GM19397 (cell line): ENCODE data around the gene MTIF3.
"Not testable (repeated sequence)": the region's sequence is repeated elsewhere in the genome, so short reads cannot be mapped to it uniquely, and the experiment has no call there.

Experiments used
- ATAC-seq: cut with Tn5 transposase; IDR thresholded peaks from one replicate; pipeline ENCODE4 v1.9.1; 2021; ENCODE audit warnings: mild to moderate bottlenecking, moderate library complexity; ENCODE audit not compliant: unreplicated experiment

MTIF3 gene

DNA sequence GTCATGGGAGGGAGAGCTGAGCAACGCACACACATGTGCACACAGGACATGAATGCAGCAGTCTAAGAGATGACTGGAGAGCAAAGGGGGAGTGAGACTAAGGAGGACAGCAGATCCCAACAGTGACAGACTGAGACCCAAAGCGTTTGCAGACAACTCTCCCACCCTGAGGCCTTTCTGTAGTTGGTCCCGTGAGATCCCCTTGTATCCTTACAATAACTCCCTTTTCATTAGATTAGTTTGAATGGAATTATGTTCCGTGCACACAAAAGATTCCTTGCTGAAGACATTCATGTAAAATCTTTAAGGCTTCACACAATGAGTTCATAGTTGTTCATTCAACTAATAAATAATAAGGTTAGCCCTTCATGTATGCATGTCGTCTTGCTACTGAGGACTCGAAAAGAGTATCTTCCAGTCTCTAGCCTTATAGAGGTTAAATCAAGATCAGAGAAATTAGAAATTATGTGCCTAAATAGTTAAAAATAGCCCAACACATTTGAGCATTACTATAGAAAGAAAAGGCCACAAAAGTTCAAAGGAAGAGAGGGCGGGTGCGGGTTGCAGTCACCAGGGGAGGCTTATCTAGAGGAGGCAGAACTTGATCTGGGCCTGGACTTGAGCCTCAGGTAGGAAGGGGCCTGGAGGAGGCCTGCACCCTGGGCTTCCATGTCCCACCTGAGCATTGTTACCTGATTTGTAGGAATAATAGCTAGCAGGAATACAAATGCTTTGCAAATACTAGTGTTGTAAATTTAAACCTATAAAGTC lies 29.1 kb downstream of the MTIF3 start:
- no peak for ATAC-seq

DNA sequence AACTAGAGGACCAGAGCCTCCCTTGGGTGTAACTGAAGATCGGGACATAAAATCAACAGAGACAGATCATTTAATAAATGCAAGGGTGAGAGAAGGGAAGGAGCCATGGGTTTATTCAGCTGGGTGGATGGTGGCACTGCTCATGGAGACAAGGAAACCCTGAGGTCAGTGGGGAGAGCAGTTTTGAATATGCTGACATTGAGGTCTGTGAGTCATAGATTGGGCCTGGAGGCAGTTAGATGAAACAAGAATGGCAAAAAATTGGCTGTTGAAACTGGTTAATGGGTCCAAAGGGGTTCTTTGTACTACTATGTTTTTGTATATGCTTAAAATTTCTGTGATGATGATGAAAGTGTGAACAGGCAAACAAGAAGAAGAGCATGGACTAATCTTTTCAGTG lies 31.0 kb downstream of the MTIF3 start:
- ATAC-seq = no peak

DNA sequence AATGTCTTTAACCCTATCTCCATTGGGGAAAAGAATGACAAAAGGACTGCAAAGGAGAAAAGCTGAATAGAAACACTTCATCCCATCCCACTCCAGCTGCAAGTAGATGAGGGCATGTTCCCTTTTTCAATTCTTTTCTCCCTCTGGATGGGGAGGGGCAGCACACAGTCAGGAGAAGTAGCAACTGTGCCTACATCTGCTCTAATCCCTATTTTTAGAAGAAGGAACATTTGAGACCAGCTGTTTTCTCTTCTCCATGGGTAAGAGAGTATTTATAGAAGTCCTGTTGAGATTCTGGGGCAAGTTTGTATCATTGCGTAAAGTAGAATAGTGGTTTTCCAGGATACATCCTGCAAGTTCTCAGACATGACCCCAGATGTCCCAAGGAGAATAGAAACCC lies 35.2 kb downstream of the MTIF3 start:
- no peak for ATAC-seq

DNA sequence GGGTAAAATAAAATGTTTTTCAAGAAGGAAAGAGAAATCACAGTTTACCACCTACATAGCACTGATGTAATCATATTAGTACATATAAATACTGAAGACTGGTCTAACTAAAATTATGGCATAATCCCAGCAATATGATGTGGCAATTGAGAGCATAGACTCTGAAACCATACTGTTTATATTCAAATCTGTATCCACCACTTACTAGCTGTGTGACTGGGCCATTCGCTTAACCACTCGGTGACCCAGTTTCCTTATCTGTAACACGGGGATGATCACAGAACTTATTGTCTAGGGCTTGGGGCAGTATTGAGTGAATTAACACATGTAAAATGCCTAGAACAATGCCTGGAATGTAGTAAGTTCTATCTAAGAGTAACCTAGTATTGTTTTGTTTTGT lies 39.0 kb downstream of the MTIF3 start:
- ATAC-seq = no peak

DNA sequence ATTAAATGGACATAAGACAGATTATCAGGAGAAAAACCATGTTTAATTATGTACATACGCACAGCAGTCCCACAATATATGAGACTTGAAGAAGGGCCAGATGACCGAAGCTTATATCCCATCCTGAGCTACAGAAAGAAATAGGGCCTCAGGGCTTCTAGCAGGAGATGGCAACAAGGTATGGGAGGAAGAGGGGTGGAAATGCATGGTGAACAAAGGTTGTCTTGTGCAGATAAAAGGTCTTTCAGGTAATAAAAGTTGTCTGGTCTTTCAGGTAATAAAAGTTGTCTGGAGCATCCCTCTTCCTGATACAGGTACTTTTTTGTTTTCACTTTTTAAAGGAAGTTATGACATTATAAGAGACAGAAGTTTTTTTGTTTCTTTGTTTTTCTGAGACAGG lies 41.4 kb downstream of the MTIF3 start:
- ATAC-seq = no peak

DNA sequence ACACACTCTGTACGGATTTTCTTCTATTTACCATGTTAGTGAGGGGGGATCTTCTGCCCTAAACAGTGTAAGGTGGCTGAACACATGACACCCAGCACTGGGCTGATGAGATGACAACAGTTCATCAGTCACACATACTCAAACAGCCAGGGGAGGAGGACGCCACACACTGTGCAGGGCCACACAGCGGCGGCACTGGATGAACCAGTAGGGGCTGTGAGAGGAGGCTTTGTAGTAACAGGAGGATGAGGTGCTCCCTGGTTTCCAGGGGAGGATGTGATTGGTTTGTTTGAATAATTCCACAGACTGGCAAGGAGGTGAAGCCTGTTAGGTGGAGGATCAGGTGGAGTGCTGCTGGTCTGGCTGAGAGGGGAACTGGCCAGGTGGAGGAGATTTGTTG lies 42.3 kb downstream of the MTIF3 start:
- ATAC-seq = no peak

DNA sequence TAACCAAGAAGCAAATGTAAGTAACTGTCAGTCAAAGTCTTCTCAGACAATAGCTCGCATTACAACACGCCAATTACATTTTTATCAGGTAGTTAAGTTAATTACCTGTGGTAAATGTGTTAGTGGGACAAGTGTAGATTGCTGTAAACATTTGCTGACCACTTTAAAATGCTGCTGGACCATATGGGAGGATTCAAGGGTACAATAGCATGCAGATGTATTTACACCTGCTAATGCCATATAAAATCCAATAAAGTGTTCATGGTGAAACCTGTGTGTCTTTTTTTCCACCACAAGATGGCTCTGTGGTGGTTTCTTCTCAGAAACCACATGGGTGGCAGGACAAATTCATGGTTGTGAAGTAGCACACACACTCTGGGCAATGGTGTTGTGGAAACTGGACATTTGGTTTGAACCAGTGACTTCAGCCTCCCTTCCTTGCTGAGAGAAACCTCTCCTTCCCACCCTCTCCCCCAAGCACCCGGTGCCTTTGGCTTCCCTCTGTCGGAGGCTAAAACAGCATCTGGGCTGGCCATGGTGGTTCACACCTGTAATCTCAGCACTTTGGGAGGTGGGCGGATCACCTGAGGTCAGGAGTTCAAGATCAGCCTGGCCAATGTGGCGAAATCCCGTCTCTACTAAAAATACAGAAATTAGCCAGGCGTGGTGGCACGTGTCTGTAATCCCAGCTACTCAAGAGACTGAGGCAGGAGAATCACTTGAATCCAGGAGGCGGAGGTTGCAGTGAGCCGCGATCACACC lies 44.0 kb downstream of the MTIF3 start:
- ATAC-seq = no peak

DNA sequence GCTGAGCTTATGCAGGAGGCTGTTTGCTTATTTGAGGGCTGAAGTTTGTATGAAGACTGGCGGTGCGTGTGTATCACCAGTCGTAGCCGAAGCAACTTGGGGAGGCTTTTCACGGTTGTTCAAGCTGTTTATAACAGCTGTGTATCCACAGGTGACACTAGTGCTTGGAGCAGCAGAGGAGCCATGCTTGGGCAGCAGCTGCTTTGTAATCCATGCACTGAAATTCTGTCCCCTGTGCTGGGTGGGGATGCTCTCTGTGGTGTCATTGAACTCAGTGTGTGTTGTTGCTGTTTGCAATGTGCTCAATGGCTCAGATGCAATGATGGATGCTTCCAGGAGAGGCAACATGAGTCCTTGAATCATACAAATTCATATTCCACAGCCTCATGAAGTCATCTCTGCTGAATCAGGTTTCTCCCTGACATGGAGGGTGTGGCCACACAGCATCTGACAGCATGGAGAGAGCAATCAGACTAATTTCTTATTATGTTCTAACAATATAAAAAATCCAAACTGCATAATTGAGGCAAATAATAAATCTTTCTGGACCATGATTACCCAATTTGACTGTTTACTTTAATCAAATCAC lies 44.7 kb downstream of the MTIF3 start:
- no peak for ATAC-seq

DNA sequence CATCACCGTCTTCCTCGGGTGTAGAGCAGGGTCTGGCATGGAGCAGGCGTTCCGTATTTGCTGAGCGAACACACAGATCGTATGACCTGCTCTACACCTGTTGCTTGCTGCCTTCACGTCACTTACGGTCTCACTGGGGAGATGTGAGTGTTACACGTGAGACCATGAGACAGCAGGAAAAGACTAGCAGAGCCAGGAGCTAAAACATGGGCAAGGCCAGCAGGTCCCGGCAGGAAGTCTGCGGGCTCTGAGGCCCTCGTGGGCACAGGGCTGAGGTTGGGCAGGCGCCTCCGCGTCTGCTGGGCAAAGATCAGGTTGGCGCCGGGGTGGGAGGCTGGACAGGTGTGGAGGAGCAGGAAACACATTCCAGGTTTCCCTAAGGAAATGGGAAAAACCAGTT lies 45.7 kb downstream of the MTIF3 start:
- ATAC-seq = no peak

DNA sequence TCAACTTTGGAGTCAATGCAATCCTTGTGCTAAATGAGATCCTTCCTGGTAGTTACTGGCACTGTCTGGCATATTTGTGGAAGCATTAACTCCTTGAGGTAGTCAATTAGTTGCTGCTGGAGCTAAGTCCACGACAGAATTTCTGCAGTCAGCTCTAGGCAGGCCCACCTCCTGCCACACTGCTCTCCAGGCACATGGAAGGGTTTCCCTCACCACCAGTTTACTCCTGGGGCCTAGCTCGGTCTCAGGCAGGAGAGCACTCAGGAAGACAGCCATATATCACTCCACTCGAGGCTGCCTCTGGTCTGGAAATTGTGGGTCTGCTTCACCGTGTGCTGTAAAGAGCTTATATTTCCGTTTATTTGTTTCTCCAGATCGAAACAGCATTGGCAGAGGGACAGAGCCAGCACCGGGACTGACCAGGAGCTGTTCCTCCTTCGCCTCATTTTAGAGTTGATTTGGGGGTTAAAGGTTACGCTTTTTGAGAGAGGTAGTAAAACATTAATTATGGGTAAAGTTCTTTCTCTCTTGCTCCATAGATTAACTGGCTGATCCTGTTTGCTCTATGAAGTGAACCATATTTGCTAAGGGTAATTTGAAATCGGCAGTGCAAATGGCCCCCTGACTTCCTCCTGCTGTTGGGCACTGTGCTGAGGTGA lies 46.5 kb downstream of the MTIF3 start:
- ATAC-seq = no peak

DNA sequence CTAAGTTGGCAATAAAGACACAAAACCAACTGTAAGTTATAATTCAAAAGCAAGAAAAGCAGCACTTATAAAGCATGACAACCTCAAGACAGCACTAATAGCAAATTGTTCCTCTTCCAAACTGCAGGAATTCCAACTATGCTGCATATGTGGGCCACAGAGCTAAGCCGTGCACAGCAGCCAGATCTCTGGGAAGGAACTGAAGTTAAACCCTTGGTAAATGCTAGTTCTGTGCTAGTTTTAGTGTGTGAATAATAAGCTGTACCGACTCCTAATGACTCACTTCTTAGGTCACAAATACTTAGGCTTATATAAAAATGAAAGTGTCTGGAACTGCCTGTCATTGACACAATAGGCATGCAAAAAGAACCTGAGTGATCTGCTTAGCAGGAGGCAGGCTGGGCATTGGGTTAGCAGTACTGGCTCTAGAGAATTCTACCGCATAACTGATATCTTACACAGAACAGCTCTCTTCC lies 47.1 kb downstream of the MTIF3 start:
- no peak for ATAC-seq

DNA sequence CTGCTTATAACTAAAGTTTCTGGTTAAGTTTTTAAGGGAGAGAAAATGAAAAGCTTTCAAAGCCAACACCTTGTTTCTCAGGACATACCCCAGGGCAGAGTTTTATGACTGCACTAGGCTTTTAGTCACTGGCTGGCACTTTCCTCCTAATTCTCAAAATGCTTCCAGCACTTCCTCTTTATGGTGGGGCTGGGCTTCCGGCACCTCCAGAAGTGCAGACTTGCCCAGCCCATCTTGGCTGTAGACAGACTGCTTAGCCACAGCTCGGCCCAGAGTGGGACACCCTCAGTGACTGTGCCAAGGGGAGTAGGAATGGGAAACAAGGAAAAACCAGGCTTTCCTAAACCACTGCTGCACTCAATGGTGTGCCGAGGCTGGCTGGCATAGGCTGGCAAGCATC lies 49.2 kb downstream of the MTIF3 start:
- ATAC-seq = no peak

DNA sequence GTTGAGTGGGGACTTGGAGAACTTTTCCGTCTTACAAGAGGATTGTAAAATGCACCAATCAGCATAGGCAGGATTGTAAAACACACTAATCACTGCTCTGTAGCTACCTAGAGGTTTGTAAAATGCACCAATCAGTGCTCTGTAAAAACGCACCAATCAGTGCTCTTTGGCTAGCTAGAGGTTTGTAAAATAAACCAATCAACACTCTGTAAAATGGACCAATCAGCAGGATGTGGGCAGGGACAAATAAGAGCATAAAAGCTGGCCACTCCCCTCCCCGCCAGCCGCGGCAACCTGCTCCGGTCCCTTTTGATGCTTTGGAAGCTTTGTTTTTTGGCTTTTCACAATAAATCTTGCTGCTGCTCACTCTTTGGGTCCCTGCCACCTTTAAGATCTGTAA lies 50.0 kb downstream of the MTIF3 start:
- not testable (repeated sequence) for ATAC-seq

DNA sequence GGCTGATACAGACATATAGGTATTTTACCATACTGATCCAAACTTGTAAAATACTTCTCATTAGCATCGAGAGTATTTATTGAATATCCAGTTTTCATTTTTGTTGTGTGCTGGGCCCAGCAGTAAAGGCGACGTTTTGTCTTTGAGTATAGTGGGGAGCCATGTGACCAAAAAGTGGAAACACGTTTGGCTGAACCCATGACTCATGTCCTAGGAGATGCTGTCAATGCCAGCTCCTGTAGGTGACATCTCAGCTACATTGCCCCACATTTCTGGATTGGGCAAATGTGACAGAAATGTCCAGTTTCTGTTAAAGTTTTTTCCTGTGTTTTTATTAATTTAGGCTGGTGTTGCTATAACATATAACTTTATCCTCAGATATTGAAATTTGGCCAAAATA lies 52.0 kb downstream of the MTIF3 start:
- no peak for ATAC-seq

DNA sequence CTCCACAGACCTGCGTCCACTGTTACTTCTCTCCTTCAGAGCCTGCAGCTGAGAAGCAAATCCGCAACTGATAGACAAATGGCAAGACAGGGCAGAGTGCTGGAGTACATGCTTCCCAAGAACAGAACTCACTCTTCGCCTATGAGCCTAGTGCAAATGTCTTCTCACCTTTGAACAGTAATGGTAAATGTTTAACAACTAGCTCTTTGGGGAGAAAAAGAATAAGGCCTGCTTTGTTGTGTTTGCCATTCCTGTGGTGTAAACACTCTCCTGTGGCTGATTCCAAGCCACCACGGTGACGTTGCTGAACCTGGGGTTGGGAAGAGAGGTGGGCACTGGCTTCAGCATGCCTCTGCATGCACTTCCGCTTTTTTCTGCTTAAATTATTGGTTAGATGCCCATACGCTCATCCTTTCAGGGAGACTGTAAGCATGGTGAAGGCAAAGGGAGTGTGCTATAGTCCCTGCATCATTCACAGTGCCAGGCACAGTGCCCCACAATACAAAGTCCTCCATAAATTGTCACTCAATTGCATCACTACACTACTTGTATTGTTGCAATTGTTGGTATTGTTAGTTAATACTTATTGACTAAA lies 54.0 kb downstream of the MTIF3 start:
- no peak for ATAC-seq

DNA sequence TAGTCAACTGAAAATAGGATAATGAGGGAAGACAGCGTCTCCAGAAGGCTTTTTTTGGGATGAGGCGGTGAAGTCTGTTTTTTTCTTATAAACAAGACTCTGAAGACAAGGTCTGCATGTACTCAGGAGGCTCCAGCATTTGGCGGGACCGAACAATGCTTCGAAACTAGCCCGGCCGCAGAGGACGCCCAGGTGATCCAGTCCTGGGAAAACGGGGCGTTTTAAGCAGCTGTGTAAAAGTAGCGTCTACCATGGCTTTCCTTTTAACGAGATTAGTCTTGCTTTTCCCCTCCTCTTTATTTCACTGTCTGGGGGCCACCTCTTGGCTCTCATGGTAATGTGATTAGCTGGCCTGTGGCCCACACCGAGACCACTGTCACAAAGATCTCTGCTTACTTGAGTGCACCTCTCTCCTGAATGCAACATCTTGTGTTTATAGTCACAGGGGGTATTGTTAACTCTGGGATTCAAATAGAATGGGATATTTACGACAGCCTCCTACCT lies 55.3 kb downstream of the MTIF3 start:
- ATAC-seq = no peak

DNA sequence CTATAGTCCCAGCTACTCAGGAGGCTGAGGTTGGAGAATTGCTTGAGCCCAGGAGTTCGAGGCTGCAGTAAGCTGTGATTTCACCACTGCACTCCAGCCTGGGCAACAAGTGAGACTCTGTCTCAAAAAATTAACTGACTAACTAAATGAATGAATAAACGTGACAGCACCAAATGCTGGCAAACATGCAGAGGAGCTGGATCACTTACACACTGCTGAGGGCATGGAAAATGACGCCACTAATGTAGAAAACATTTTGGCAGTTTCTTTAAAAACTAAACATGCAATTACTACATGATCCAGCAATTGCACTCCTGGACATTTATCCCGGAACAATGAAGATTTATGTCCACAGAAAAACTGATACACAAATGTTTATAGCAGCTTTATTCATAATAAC lies 57.3 kb downstream of the MTIF3 start:
- ATAC-seq = no peak

DNA sequence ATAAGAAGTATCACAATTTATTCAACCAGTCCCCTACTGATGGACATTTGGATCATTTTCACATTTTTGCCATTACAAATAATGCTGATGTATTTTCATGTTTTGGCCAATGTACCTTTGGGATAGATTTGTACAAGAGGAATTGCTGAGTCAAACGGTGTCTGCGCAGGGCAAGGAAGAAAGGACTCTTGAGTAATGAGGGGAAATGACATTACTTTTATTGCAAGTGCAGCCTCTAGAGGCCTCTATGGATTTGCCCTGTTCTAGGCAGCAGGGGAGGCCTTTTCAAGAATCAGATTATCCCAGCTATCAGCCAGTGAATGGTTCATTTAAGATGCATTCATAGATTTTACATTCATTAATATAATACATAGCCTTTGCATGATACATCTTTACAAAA lies 58.9 kb downstream of the MTIF3 start:
- ATAC-seq = no peak

DNA sequence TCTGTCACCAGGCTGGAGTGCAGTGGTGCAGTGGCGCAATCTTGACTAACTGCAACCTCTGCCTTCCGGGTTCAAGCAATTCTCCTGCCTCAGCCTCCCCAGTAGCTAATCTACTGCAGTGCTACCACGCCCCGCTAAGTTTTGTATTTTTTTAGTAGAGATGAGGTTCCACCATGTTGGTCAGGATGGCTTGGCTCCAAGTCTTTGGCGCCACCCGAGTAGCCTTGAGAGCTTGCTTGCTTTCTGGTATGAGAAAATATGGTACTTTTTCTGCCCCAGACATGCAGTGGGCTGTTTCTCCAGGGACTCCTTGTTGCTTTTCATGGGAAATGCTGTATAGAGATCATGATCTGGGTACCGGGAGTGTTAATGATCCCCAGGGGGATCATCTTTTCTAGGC lies 60.5 kb downstream of the MTIF3 start:
- no peak for ATAC-seq

DNA sequence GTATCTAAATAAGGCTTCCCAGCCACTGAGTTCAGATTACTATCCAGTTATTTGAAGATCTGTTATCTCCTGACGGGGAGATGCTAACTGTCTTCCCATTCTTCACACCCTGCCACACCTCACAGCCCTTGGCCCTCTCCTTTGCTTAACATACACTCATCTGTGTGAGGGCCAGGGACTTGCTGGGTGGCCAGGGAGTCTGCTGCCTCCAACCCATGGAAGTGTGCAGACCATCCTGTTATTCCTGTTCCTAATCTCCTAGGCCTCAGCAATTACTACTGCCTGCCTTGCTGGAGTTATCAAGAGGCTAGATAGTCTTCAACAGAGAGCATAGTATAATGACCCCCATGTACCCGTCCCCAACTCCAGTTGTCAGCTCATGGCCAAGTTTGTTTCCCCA lies 62.1 kb downstream of the MTIF3 start:
- ATAC-seq = no peak
